WTC11 (cell line): ENCODE measurements around the gene MYH16. TPM values are rescaled to one million over a fixed set of nuclear protein-coding genes. Genes with fewer than 3 reads are reported as not detected.
A peak's percentile ranks its signal among the peaks of the same experiment; 100 is the strongest.
"Not testable (repeated sequence)": the region's sequence is repeated elsewhere in the genome, so short reads cannot be mapped to it uniquely, and the experiment has no call there.

Source experiments
- ATAC-seq: fragments of 200-7000 bp; cut with Tn5 transposase; 2 replicates; pipeline ENCODE4 v1.10.0; 2021; ENCODE audit warnings: mild to moderate bottlenecking, moderate library complexity
- CTCF ChIA-PET: fragments of 300-600 bp; sonication (Branson Sonifier 250); formaldehyde crosslinking; loops from one replicate; lab custom pipeline; 2021; ENCODE audit warnings: antibody characterized with exemption; lab: Charles Lee
- POLR2A ChIA-PET: fragments of 350-600 bp; sonication (Branson Sonifier 250); formaldehyde crosslinking; loops from one replicate; lab custom pipeline; 2021; ENCODE audit warnings: antibody characterized with exemption; lab: Charles Lee
- DNase-seq: peaks from one replicate; pipeline ENCODE4 v3.0.0; 2021; ENCODE audit warnings: low spot score
- H3K27ac Mint-ChIP-seq: 2 replicates; pipeline ENCODE4 v1.8.0; 2021; ENCODE audit warnings: mixed read lengths
- H3K27me3 Mint-ChIP-seq: 2 replicates; pipeline ENCODE4 v1.8.0; 2021; ENCODE audit warnings: low read depth, mild to moderate bottlenecking, moderate library complexity, mixed read lengths
- H3K36me3 Mint-ChIP-seq: 2 replicates; pipeline ENCODE4 v1.8.0; 2021; ENCODE audit warnings: mixed read lengths
- H3K4me1 Mint-ChIP-seq: 2 replicates; pipeline ENCODE4 v1.8.0; 2022; ENCODE audit warnings: mixed read lengths
- H3K4me3 Mint-ChIP-seq: 2 replicates; pipeline ENCODE4 v1.8.0; 2021; ENCODE audit warnings: mild to moderate bottlenecking, moderate library complexity, mixed read lengths
- H3K9me3 Mint-ChIP-seq: 2 replicates; pipeline ENCODE4 v1.8.0; 2021; ENCODE audit warnings: mixed read lengths
- CREB1 ChIP-seq: sonication (generic); formaldehyde crosslinking; IDR thresholded peaks from 2 replicates; pipeline ENCODE4 v1.8.0; 2023; ENCODE audit warnings: mild to moderate bottlenecking, missing genetic modification reagents
- ELF4 ChIP-seq: sonication (generic); formaldehyde crosslinking; IDR thresholded peaks from 2 replicates; pipeline ENCODE4 v1.8.1; 2022; ENCODE audit warnings: low read depth, mild to moderate bottlenecking, moderate library complexity, missing genetic modification reagents
- EMX1 ChIP-seq: fragments of 250-450 bp; sonication (Bioruptor Pico); IDR thresholded peaks from 2 replicates; pipeline ENCODE4 v1.8.0; 2021; ENCODE audit warnings: mild to moderate bottlenecking
- ESRRA ChIP-seq: sonication (generic); formaldehyde crosslinking; IDR thresholded peaks from 2 replicates; pipeline ENCODE4 v1.8.1; 2022; ENCODE audit warnings: mild to moderate bottlenecking, missing genetic modification reagents, borderline replicate concordance
- ETV6 ChIP-seq: sonication (generic); formaldehyde crosslinking; IDR thresholded peaks from 2 replicates; pipeline ENCODE4 v1.8.1; 2022; ENCODE audit warnings: mild to moderate bottlenecking, missing genetic modification reagents
- GABPB1 ChIP-seq: sonication (generic); formaldehyde crosslinking; IDR thresholded peaks from 2 replicates; pipeline ENCODE4 v1.8.1; 2023; ENCODE audit warnings: mild to moderate bottlenecking, missing genetic modification reagents
- HMGA2 ChIP-seq: fragments of 250-450 bp; sonication (Bioruptor Pico); IDR thresholded peaks from 2 replicates; pipeline ENCODE4 v1.4.0; 2021; ENCODE audit warnings: mild to moderate bottlenecking, moderate library complexity
- MXD4 ChIP-seq: fragments of 250-450 bp; sonication (Bioruptor Pico); IDR thresholded peaks from 2 replicates; pipeline ENCODE4 v1.8.0; 2021; ENCODE audit warnings: mild to moderate bottlenecking, moderate library complexity, borderline replicate concordance
- NFATC4 ChIP-seq: fragments of 250-450 bp; sonication (Bioruptor Pico); IDR thresholded peaks from 2 replicates; pipeline ENCODE4 v1.9.0; 2021; ENCODE audit warnings: mild to moderate bottlenecking
- PRRX2 ChIP-seq: fragments of 250-450 bp; sonication (Bioruptor Pico); IDR thresholded peaks from 2 replicates; pipeline ENCODE4 v1.8.0; 2021; ENCODE audit warnings: mild to moderate bottlenecking
- SOX15 ChIP-seq: fragments of 250-450 bp; sonication (Bioruptor Pico); IDR thresholded peaks from 2 replicates; pipeline ENCODE4 v1.9.0; 2021; ENCODE audit warnings: mild to moderate bottlenecking
- TCF7 ChIP-seq: sonication (generic); formaldehyde crosslinking; IDR thresholded peaks from 2 replicates; pipeline ENCODE4 v1.8.0; 2022; ENCODE audit warnings: mild to moderate bottlenecking, low read depth, missing genetic modification reagents, moderate library complexity
- ZNF121 ChIP-seq: sonication (generic); formaldehyde crosslinking; IDR thresholded peaks from 2 replicates; pipeline ENCODE4 v1.8.0; 2023; ENCODE audit warnings: missing genetic modification reagents
- ZNF138 ChIP-seq: sonication (generic); formaldehyde crosslinking; conservative IDR thresholded peaks from 2 replicates; pipeline ENCODE4 v1.8.1; 2022; ENCODE audit warnings: mild to moderate bottlenecking, moderate library complexity, missing genetic modification reagents
- ZNF219 ChIP-seq: sonication (generic); formaldehyde crosslinking; IDR thresholded peaks from 2 replicates; pipeline ENCODE4 v1.8.0; 2023; ENCODE audit warnings: missing genetic modification reagents, mild to moderate bottlenecking, borderline replicate concordance
- ZNF232 ChIP-seq: sonication (generic); formaldehyde crosslinking; IDR thresholded peaks from 2 replicates; pipeline ENCODE4 v1.8.0; 2022; ENCODE audit warnings: mild to moderate bottlenecking, missing genetic modification reagents
- ZNF396 ChIP-seq: fragments of 250-450 bp; sonication (Bioruptor Pico); IDR thresholded peaks from 2 replicates; pipeline ENCODE4 v1.8.0; 2021; ENCODE audit warnings: mild to moderate bottlenecking, moderate library complexity, borderline replicate concordance
- ZNF671 ChIP-seq: fragments of 250-450 bp; sonication (Bioruptor Pico); IDR thresholded peaks from 2 replicates; pipeline ENCODE4 v1.8.0; 2021; ENCODE audit warnings: mild to moderate bottlenecking
- total RNA-seq: library from RNA; stranded (reverse); gene quantifications from 3 replicates; pipeline ENCODE4 v1.2.3, GENCODE V29; 2021
- TF ChIP-seq, protein P1 (sequence below): sonication (generic); formaldehyde crosslinking; conservative IDR thresholded peaks from 2 replicates; pipeline ENCODE4 v1.8.1; 2022; ENCODE audit warnings: mild to moderate bottlenecking, missing genetic modification reagents
- TF ChIP-seq, protein P2 (sequence below): sonication (generic); formaldehyde crosslinking; IDR thresholded peaks from 2 replicates; pipeline ENCODE4 v1.8.1; 2023; ENCODE audit warnings: mild to moderate bottlenecking, missing genetic modification reagents, moderate library complexity
- TF ChIP-seq, protein P3 (sequence below): sonication (generic); formaldehyde crosslinking; IDR thresholded peaks from 2 replicates; pipeline ENCODE4 v1.8.1; 2022; ENCODE audit warnings: mild to moderate bottlenecking, missing genetic modification reagents, moderate library complexity, borderline replicate concordance
- TF ChIP-seq, protein P4 (sequence below): sonication (generic); formaldehyde crosslinking; IDR thresholded peaks from 2 replicates; pipeline ENCODE4 v1.8.1; 2023; ENCODE audit warnings: mild to moderate bottlenecking, missing genetic modification reagents

Gene MYH16
- total RNA-seq, 1 experiment from 2014 or later: not detected

DNA sequence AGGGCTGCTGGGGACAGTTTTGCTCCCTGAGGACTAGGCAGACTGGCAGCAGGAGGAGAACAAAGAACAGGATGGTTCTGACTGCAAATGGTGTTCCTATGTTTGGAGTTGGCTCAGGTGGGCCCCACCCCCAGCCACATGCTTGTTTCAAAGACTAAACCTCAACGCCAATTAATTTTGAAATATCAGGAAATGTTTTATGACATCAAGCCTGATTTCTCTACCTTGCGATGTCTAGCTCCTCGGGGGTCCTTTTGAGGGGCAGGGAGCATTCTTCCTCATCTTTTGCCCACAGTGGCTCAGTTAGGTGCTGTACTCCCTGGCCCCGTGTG is 4.1 kb upstream of the MYH16 start:
- Mint-ChIP-seq H3K27ac (no peak overlapping the region), H3K9me3 (no peaks in the 10 kb centered on the region)
- ATAC-seq: no peak

DNA sequence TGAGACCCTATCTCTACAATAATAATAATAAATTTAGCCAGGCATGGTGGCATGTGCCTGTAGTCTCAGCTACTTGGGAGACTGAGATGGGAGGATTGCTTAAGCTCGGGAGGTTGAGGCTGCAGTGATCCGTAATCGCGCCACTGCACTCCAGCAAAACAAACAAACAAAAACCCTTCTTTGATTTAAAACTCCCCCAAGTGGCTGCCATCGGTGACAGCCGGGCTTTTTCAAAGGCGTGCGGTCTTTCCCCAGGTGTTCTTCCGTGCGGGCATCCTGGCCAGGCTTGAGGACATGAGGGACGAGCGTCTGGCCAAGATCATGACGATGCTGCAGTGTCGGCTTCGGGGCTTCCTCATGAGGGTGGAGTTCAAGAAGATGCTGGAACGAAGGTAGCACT is 1.9 kb upstream of the MYH16 start:
- Mint-ChIP-seq H3K27me3 (no peaks in the 10 kb centered on the region), H3K4me1 (no peaks in the 10 kb centered on the region), H3K4me3 (no peak overlapping the region), H3K27ac (no peak overlapping the region), H3K36me3 (no peaks in the 10 kb centered on the region), H3K9me3 (no peaks in the 10 kb centered on the region)
- DNase-seq: peak; percentile 42
- no peak; the same call in 1 of the 2 replicates for ATAC-seq
- CTCF ChIA-PET: interaction anchor here (1.0 to 1.9 kb wide), 3 partner anchors 13 to 230 kb away, joined by 3 to 8 read pairs (median 3); no protein-coding TSS in a partner anchor
- TF ChIP-seq CREB1 (CRISPR knock-in tag) (no peak), ZNF219 (CRISPR knock-in tag) (no peak), PRRX2 (no peak), ELF4 (CRISPR knock-in tag) (no peak), HMGA2 (CRISPR knock-in tag) (no peak), TCF7 (no peak), ZNF232 (no peak)
- TF ChIP-seq, protein P1, sequence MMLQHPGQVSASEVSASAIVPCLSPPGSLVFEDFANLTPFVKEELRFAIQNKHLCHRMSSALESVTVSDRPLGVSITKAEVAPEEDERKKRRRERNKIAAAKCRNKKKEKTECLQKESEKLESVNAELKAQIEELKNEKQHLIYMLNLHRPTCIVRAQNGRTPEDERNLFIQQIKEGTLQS (CRISPR knock-in tag): no peak
- POLR2A ChIA-PET: no interaction called here

More for the DNA sequence above, 4.1 kb upstream of the MYH16 start:
- Mint-ChIP-seq H3K4me1 (no peaks in the 10 kb centered on the region), H3K36me3 (no peaks in the 10 kb centered on the region), H3K27me3 (no peaks in the 10 kb centered on the region; the same call in 1 of the 2 replicates), H3K4me3 (no peak overlapping the region)
- ChIA-PET POLR2A (no interaction called here), CTCF (interaction anchor here (0.5 to 1.1 kb wide), 2 partner anchors 148 to 925 kb away, joined by 3 to 5 read pairs; no protein-coding TSS in a partner anchor)
- DNase-seq: no peak
- TF ChIP-seq ZNF138: no peak

DNA sequence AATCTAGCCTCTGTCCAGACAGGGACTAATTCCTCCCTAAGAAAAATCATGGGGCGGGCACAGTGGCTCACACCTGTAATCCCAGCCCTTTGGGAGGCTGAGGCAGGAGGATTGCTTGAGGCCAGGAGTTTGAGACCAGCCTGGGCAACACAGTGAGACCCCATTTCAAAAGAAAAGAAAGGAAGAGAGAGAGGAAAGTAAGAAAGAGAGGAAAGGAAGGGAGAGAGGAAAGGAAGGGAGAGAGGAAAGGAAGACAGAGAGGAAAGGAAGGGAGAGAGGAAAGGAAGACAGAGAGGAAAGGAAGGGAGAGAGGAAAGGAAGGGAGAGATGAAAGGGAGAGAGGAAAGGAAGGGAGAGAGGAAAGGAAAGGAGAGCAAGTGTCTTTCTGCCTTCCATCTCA is 922 bp downstream of the MYH16 start:
- not testable (repeated sequence) for H3K27me3 Mint-ChIP-seq, H3K4me1 Mint-ChIP-seq, H3K36me3 Mint-ChIP-seq, DNase-seq, ATAC-seq, H3K4me3 Mint-ChIP-seq, H3K9me3 Mint-ChIP-seq, H3K27ac Mint-ChIP-seq
- POLR2A ChIA-PET: interaction anchor here (0.6 kb wide), 1 partner anchor 252 kb away, joined by 5 read pairs; no protein-coding TSS in a partner anchor
- CTCF ChIA-PET: interaction anchor here (1.3 kb wide), 1 partner anchor 23 kb away, joined by 3 read pairs; no protein-coding TSS in a partner anchor

DNA sequence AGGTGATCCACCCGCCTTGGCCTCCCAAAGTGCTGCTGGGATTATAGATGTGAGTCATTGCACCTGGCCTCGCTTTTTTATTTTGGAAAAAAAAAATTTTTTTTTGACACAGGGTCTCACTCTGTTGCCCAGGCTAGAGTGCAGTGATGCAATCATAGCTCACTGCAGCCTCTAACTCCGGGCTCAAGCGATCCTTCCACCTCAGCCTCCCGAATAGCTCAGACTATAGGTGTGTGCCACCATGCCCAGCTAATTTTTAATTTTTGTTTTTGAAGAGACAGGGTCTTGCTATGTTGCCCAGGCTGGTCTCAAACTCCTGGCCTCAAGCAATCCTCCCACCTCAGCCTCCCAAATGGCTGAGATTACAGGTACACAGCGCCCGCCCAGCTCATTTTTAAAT is 2.3 kb downstream of the MYH16 start:
- H3K9me3 Mint-ChIP-seq, POLR2A ChIA-PET, H3K36me3 Mint-ChIP-seq, CTCF ChIA-PET, H3K27me3 Mint-ChIP-seq, ATAC-seq, DNase-seq, H3K4me1 Mint-ChIP-seq, H3K4me3 Mint-ChIP-seq, H3K27ac Mint-ChIP-seq: not testable (repeated sequence)
- TF ChIP-seq ZNF121 (CRISPR knock-in tag): peak; percentile 71
- TF ChIP-seq, all 79 proteins: peak for 1; not testable (repeated sequence) for 78

DNA sequence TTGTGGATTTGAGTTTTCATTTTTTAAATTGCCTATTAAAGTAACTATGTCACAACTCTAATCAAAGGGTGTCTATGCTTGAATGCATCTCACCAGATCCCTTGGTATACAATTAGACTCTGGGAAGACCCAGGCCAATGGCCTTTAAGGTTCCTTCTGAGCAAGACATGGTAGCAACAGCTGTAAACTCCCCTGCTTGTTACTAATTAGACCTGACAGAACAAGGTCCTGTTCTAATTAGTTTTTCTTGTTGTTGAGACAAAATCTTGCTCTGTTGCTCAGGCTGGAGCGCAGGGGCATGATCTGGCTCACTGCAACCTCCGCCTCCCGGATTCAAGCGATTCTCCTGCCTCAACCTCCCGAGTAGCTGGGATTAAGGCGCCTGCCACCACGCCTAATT is 2.9 kb downstream of the MYH16 start:
- no peaks in the 10 kb centered on the region for H3K36me3 Mint-ChIP-seq
- H3K27ac Mint-ChIP-seq: no peak overlapping the region
- no peaks in the 10 kb centered on the region for H3K27me3 Mint-ChIP-seq
- H3K9me3 Mint-ChIP-seq: no peaks in the 10 kb centered on the region
- ChIA-PET POLR2A (no interaction called here), CTCF (no interaction called here)
- TF ChIP-seq, protein P2, sequence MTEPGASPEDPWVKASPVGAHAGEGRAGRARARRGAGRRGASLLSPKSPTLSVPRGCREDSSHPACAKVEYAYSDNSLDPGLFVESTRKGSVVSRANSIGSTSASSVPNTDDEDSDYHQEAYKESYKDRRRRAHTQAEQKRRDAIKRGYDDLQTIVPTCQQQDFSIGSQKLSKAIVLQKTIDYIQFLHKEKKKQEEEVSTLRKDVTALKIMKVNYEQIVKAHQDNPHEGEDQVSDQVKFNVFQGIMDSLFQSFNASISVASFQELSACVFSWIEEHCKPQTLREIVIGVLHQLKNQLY (CRISPR knock-in tag): no peak
- TF ChIP-seq, protein P3, sequence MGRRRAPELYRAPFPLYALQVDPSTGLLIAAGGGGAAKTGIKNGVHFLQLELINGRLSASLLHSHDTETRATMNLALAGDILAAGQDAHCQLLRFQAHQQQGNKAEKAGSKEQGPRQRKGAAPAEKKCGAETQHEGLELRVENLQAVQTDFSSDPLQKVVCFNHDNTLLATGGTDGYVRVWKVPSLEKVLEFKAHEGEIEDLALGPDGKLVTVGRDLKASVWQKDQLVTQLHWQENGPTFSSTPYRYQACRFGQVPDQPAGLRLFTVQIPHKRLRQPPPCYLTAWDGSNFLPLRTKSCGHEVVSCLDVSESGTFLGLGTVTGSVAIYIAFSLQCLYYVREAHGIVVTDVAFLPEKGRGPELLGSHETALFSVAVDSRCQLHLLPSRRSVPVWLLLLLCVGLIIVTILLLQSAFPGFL: no peak
- DNase-seq (no peak), ATAC-seq (no peak)
- no peaks in the 10 kb centered on the region for H3K4me1 Mint-ChIP-seq
- H3K4me3 Mint-ChIP-seq: no peak overlapping the region

DNA sequence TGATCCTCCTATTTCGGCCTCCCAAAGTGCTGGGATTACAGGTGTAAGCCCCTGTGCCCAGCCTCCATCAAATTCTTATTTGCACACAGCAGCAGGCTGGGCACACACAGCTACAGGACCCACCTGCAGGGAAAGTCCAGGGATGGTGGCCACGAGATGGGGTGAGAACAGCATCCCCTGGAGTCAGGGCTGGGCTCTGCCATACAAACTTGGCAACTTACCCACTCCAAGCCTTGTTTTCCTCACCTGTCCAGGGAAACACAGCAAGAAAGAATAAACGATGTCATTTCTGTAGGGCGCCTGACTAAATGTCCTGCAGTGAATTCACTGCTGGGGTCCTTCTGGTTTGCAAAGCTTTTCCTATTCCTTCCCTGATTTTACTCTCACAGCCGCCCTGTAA is 5.5 kb downstream of the MYH16 start:
- Mint-ChIP-seq H3K36me3 (no peaks in the 10 kb centered on the region), H3K27ac (no peak overlapping the region), H3K4me1 (no peaks in the 10 kb centered on the region), H3K27me3 (no peaks in the 10 kb centered on the region), H3K9me3 (no peaks in the 10 kb centered on the region), H3K4me3 (no peak overlapping the region)
- ATAC-seq (no peak; the same call in 1 of the 2 replicates), DNase-seq (no peak)
- ChIA-PET CTCF (no interaction called here), POLR2A (no interaction called here)
- no peak for TF ChIP-seq EMX1
- TF ChIP-seq ESRRA: no peak
- no peak for TF ChIP-seq GABPB1 (CRISPR knock-in tag)
- no peak for TF ChIP-seq NFATC4 (CRISPR knock-in tag)
- TF ChIP-seq ETV6 (CRISPR knock-in tag): no peak
- TF ChIP-seq SOX15 (CRISPR knock-in tag): no peak
- TF ChIP-seq, protein P4, sequence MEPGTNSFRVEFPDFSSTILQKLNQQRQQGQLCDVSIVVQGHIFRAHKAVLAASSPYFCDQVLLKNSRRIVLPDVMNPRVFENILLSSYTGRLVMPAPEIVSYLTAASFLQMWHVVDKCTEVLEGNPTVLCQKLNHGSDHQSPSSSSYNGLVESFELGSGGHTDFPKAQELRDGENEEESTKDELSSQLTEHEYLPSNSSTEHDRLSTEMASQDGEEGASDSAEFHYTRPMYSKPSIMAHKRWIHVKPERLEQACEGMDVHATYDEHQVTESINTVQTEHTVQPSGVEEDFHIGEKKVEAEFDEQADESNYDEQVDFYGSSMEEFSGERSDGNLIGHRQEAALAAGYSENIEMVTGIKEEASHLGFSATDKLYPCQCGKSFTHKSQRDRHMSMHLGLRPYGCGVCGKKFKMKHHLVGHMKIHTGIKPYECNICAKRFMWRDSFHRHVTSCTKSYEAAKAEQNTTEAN (CRISPR knock-in tag): no peak
- no peak for TF ChIP-seq ZNF396 (CRISPR knock-in tag)
- TF ChIP-seq MXD4 (CRISPR knock-in tag): no peak
- TF ChIP-seq ZNF671 (CRISPR knock-in tag): no peak
